ENCODE measurements around the gene ACVR1B. TPM values are rescaled to one million over a fixed set of nuclear protein-coding genes. Genes with fewer than 3 reads are reported as not detected.
A peak's percentile ranks its signal among the peaks of the same experiment; 100 is the strongest.

The ACVR1B gene
- total and polyA plus RNA-seq, 9 of the 15 experiments (the other 6 are each of a cell fraction or from before 2014, with no cell fraction given): 0.97 to 15.1 (median 6.8) TPM

DNA sequence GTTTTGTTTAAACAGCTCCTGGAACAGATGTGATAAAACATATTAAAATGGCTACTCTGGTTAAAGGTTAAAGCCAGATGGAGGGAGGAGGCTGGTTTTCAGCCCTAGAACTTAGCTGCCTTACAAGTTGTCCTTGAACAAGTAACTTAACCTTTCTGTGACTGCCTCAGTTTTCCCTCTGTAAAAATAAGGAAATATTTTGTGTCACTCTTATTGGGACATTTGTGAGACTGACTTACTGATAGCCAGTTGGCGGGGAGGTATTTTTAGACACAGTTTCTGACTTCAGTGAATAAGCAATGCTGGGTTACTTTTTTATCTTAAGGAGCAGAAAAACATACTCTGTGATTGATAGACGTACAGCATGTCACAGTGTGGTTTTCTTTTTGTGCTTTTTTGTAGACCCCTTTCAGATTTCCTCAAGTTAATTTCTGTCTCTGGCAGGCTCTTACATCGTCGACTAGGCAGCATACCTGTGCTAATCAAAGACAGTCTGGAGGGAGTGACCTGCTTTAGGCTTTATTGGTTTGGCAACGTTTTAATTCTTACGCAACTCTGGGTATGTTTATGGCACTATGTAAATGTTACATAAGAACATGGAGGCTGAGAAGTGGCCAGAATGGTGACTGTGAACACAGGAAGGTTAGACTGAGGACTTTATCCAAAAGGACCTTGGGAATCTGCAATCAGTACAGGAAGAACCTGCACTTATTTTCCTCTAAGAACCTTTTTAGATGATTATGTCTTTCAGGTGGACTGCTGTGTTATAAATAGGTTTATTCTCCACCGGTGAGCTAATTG, 3.3 kb downstream of the ACVR1B start (continued):
- no peak for TF ChIP-seq ATF1 (CRISPR knock-in tag; IDR thresholded peaks at IDR 0.05)
- TF ChIP-seq ATF1 (tag; IDR thresholded peaks at IDR 0.05): no peak
- peak; percentile 89 for TF ChIP-seq TEAD4 (IDR thresholded peaks at IDR 0.05; ENCODE audit: low read length)
- no peak for TF ChIP-seq TEAD4 (CRISPR knock-in tag; IDR thresholded peaks at IDR 0.05; ENCODE audit: borderline replicate concordance)
- no peak for TF ChIP-seq TEAD1 (CRISPR knock-in tag; IDR thresholded peaks at IDR 0.05)
- no peak for TF ChIP-seq SMC3 (conservative IDR thresholded peaks at IDR 0.05; ENCODE audit: insufficient read depth, low read depth, low read length)
- TF ChIP-seq ZKSCAN1 (IDR thresholded peaks at IDR 0.05; ENCODE audit: low read depth, low read length): no peak
- TF ChIP-seq, protein P1, sequence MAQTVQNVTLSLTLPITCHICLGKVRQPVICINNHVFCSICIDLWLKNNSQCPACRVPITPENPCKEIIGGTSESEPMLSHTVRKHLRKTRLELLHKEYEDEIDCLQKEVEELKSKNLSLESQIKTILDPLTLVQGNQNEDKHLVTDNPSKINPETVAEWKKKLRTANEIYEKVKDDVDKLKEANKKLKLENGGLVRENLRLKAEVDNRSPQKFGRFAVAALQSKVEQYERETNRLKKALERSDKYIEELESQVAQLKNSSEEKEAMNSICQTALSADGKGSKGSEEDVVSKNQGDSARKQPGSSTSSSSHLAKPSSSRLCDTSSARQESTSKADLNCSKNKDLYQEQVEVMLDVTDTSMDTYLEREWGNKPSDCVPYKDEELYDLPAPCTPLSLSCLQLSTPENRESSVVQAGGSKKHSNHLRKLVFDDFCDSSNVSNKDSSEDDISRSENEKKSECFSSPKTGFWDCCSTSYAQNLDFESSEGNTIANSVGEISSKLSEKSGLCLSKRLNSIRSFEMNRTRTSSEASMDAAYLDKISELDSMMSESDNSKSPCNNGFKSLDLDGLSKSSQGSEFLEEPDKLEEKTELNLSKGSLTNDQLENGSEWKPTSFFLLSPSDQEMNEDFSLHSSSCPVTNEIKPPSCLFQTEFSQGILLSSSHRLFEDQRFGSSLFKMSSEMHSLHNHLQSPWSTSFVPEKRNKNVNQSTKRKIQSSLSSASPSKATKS (CRISPR knock-in tag; IDR thresholded peaks at IDR 0.05): no peak
- peak; percentile 30; the same call in 1 of the 2 replicates for TF ChIP-seq PHB2 (IDR thresholded peaks at IDR 0.05; ENCODE audit: low read depth)
- TF ChIP-seq VEZF1 (CRISPR knock-in tag; IDR thresholded peaks at IDR 0.05): 0 out of 2 replicates have a peak, but pooled peaks have one; percentile 14
- TF ChIP-seq POLR2A (conservative IDR thresholded peaks at IDR 0.05): no peak
- TF ChIP-seq NCOA6 (IDR thresholded peaks at IDR 0.05): no peak
- TF ChIP-seq HES1 (IDR thresholded peaks at IDR 0.05; ENCODE audit: low read depth): no peak
- TF ChIP-seq POLR2AphosphoS2 (IDR thresholded peaks at IDR 0.05; ENCODE audit: low read length): no peak
- peak; percentile 93 to 94 for TF ChIP-seq KDM1A (IDR thresholded peaks at IDR 0.05)
- no peak for TF ChIP-seq ARNT (IDR thresholded peaks at IDR 0.05)
- TF ChIP-seq ZKSCAN8 (CRISPR knock-in tag; IDR thresholded peaks at IDR 0.05): peak; percentile 51; the same call in 1 of the 2 replicates
- no peak for TF ChIP-seq RBM15 (IDR thresholded peaks at IDR 0.05; ENCODE audit: insufficient read depth, low read length)
